Endothelial cell (in vitro differentiated cells): Measurements from ENCODE around the gene HSP90B1. TPM values are rescaled to one million over a fixed set of nuclear protein-coding genes. Genes with fewer than 3 reads are reported as not detected.

Experiments
- DNase-seq: peaks from one replicate; pipeline ENCODE4 v3.0.0; 2021; ENCODE audit warnings: low spot score
- H3K27ac Mint-ChIP-seq: one replicate; pipeline ENCODE4 v1.8.0; 2021; ENCODE audit warnings: mixed read lengths, inconsistent platforms; ENCODE audit not compliant: unreplicated experiment
- H3K27me3 Mint-ChIP-seq: one replicate; pipeline ENCODE4 v1.8.0; 2021; ENCODE audit warnings: mild to moderate bottlenecking, moderate library complexity, mixed read lengths, inconsistent platforms; ENCODE audit not compliant: unreplicated experiment
- H3K36me3 Mint-ChIP-seq: one replicate; pipeline ENCODE4 v1.8.0; 2021; ENCODE audit warnings: mild to moderate bottlenecking, low read depth, mixed read lengths, inconsistent platforms; ENCODE audit not compliant: unreplicated experiment
- H3K4me1 Mint-ChIP-seq: one replicate; pipeline ENCODE4 v1.8.0; 2021; ENCODE audit warnings: mild to moderate bottlenecking, mixed read lengths, inconsistent platforms; ENCODE audit not compliant: unreplicated experiment
- H3K4me3 Mint-ChIP-seq: one replicate; pipeline ENCODE4 v1.8.0; 2021; ENCODE audit warnings: mild to moderate bottlenecking, mixed read lengths, inconsistent platforms; ENCODE audit not compliant: unreplicated experiment
- H3K9me3 Mint-ChIP-seq: one replicate; pipeline ENCODE4 v1.8.0; 2021; ENCODE audit warnings: mixed read lengths, inconsistent platforms; ENCODE audit not compliant: unreplicated experiment
- total RNA-seq: library from RNA; stranded (reverse); fragmentation: NEBNext Ultra II Directional; extraction: Animal tissue kit (Norgen Biotek cat#: 25700); gene quantifications from one replicate; pipeline ENCODE4 v1.2.1, GENCODE V29; 2021; ENCODE audit not compliant: unreplicated experiment
- TF ChIP-seq, protein P1 (sequence below): fragments of 200-600 bp; sonication (generic); IDR thresholded peaks from one replicate; pipeline ENCODE4 v1.5.0; 2021; ENCODE audit warnings: antibody characterized with exemption; ENCODE audit not compliant: unreplicated experiment

The HSP90B1 gene
- total RNA-seq, 1 donor from 2014 or later = 729 TPM

DNA sequence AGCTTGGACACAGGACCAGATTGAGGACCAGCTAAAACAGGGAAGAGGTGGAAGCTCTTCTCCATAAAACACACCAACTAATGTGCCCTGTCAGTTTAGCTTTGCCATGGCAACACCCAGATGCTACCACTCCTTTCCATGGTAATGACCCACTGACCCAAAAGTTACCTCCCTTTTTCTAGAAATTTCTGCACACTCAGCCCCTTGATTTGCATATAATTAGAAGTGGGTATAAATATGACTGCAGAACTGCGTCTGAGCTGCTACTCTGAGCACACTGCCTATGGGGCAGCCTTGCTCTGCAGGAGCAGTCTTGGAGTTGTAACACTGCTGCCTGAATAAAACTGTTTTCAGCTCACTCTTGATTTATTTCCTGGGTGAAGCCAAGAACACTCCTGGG, 32.3 kb downstream of the HSP90B1 start:
- Mint-ChIP-seq H3K27ac (no peak overlapping the region), H3K9me3 (no peaks in the 10 kb centered on the region), H3K27me3 (peaks cover 6% of the 10 kb centered on the region), H3K4me3 (no peak overlapping the region), H3K4me1 (peaks cover 30% of the 10 kb centered on the region), H3K36me3 (peaks cover 5% of the 10 kb centered on the region)
- DNase-seq = no peak
- TF ChIP-seq, protein P1, sequence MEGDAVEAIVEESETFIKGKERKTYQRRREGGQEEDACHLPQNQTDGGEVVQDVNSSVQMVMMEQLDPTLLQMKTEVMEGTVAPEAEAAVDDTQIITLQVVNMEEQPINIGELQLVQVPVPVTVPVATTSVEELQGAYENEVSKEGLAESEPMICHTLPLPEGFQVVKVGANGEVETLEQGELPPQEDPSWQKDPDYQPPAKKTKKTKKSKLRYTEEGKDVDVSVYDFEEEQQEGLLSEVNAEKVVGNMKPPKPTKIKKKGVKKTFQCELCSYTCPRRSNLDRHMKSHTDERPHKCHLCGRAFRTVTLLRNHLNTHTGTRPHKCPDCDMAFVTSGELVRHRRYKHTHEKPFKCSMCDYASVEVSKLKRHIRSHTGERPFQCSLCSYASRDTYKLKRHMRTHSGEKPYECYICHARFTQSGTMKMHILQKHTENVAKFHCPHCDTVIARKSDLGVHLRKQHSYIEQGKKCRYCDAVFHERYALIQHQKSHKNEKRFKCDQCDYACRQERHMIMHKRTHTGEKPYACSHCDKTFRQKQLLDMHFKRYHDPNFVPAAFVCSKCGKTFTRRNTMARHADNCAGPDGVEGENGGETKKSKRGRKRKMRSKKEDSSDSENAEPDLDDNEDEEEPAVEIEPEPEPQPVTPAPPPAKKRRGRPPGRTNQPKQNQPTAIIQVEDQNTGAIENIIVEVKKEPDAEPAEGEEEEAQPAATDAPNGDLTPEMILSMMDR = no peak

DNA sequence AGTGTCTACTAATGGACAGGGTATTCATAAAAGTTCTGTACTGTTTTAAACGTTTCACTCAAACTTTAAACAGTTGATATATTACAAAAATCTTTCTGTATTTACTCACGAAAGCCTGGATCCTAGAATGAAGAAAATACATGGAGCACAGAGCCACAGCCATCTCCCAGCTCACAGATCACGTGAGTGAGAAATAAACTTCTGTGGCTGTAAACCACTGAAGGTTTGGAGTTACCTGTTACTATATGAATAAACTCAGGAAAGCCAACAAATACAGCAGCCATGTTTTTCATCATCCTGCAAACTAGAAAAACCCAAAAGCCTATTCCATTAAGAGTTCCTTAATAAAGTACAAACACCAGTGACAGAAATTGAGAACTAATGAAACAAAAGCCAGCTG, 34.6 kb downstream of the HSP90B1 start:
- peaks cover 29% of the 10 kb centered on the region for H3K4me1 Mint-ChIP-seq
- peaks cover 3% of the 10 kb centered on the region for H3K27me3 Mint-ChIP-seq
- peak overlapping the region; percentile 99 for H3K4me3 Mint-ChIP-seq
- no peaks in the 10 kb centered on the region for H3K9me3 Mint-ChIP-seq
- H3K27ac Mint-ChIP-seq = peak overlapping the region; percentile 96
- TF ChIP-seq, protein P1 = no peak
- DNase-seq = no peak
- peaks cover 5% of the 10 kb centered on the region for H3K36me3 Mint-ChIP-seq

DNA sequence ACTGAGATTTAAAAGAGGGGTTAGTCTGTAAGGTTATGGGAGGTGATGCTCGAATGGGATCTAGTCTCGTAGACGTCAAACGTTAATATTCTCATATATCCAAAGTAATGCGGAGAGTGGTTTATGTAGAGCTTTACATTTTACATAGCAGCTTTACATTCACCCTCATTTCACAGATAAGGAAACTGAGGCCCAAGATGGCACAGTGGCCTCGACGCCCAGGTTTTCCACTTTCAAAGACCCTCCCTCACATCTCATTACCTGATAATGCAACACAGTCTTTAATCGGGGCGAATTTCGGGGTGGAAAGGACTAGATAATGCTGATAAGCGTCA, 35.0 kb downstream of the HSP90B1 start:
- TF ChIP-seq, protein P1 = no peak
- Mint-ChIP-seq H3K4me3 (peak overlapping the region; percentile 99), H3K4me1 (peaks cover 29% of the 10 kb centered on the region), H3K27me3 (peaks cover 3% of the 10 kb centered on the region), H3K36me3 (peaks cover 5% of the 10 kb centered on the region), H3K27ac (peak overlapping the region; percentile 96), H3K9me3 (no peaks in the 10 kb centered on the region)
- no peak for DNase-seq

DNA sequence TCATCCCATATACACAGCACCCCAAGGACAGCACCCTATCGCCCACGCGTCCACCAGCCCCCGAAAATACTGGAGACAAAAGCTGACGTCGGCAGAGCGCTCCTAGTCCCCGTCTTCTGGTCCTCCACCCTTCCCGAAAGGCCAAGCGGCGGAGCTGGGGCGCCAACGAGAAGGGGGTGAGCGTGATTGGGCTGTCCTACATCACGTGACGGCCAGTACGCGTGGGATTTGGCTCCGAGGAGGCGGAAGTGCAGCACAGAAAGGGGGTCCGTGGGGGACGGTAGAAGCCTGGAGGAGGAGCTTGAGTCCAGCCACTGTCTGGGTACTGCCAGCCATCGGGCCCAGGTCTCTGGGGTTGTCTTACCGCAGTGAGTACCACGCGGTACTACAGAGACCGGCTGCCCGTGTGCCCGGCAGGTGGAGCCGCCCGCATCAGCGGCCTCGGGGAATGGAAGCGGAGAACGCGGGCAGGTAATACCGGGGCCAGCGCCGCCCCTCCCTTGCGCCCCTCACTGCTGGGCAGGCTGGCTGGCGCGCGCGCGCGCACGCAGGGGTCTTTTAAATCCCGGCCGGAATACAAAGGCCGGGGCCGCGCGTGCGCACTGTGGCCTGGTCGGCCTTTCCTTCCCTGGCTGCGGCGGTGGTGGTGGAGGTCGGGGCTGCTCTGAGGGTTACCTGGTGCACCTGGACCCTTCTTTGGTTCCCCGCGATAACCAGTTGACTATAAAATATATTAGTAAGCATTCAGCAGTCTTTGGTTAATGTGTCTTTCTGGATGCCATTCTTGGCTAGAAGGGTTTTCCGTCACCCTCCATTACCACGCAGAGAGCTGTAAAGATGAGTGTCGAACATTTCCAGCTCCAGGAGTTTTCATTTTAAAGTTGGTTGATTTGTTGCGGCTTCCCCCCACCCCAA, 35.6 kb downstream of the HSP90B1 start, which contains the start of gene TDG:
Gene TDG, plus strand, starts transcription at position 283 of the 915 bp plus-strand sequence. Its CDS starts 166 bp downstream, at position 449.
- peak within 1 kb of the TSS; percentile 96 for H3K27ac Mint-ChIP-seq
- H3K36me3 Mint-ChIP-seq = peaks cover 5% of the 10 kb centered on the region
- peaks cover 3% of the 10 kb centered on the region for H3K27me3 Mint-ChIP-seq
- DNase-seq = peak; percentile 92
- TF ChIP-seq, protein P1 = no peak
- no peaks in the 10 kb centered on the region for H3K9me3 Mint-ChIP-seq
- peak within 1 kb of the TSS; percentile 99 for H3K4me3 Mint-ChIP-seq
- H3K4me1 Mint-ChIP-seq = peaks cover 29% of the 10 kb centered on the region

DNA sequence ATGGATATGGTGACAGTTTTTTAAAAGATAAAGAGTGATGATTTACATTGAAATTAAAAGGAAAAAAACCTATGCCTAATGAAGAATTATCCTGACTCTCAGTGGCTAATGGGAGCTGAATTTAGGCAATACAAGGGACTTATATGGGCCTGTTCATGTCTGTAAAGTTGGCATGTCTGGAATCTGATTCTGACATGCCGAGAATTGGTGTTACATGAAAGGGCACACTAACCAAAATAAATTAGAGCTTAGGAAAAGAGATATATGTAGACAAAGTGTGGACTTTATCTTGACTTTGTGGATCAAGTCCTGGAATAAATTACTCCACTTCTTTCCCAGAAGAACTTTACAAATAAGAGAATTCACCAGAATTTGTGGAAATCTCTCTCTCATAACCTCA, 36.5 kb downstream of the HSP90B1 start:
- Mint-ChIP-seq H3K36me3 (peaks cover 5% of the 10 kb centered on the region), H3K27me3 (peaks cover 4% of the 10 kb centered on the region), H3K4me3 (peak overlapping the region; percentile 99), H3K9me3 (no peaks in the 10 kb centered on the region), H3K4me1 (peaks cover 33% of the 10 kb centered on the region), H3K27ac (peak overlapping the region; percentile 74)
- DNase-seq = no peak
- TF ChIP-seq, protein P1 = no peak
